ENCODE measurements around the gene MASP2. TPM values are rescaled to one million over a fixed set of nuclear protein-coding genes. Genes with fewer than 3 reads are reported as not detected.

Gene MASP2
- total RNA-seq, 1 experiment from 2014 or later, result 0.50 TPM

DNA sequence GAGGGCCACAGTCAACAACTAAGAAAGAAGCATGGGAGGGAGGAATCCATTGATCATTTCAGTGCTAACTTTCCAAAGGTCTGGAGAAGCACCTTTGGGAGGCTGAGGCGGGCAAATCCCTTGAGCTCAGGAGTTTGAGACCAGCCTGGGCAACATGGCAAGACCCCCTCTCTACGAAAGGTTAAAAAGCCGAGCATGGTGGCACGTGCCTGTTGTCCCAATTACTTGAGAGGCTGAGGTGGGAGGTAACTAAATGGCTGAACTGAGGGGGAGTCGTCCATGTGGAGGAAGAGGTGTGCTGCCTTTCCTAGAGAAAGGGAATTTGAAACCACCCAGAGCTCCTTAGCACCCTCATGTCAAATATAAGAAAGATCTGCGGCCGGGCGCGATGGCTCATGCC lies 16.2 kb downstream of the MASP2 start:
- H3K4me1 Mint-ChIP-seq (ENCODE audit: low read depth, unreplicated experiment), result no peaks in the 10 kb centered on the region
- ChIA-PET CTCF (no interaction called here), POLR2A (no interaction called here)
- no peaks in the 10 kb centered on the region for H3K4me1 ChIP-seq
- H3K9me3 Mint-ChIP-seq (ENCODE audit: unreplicated experiment), result no peaks in the 10 kb centered on the region
- intact Hi-C loops (cut with micrococcal nuclease; ENCODE audit: unreplicated experiment), result no loop called here
- H3K9me3 ChIP-seq, result no peaks in the 10 kb centered on the region
- no TSS peak for BruUV-seq (replicated peaks)
- no peaks in the 10 kb centered on the region for H3K27me3 Mint-ChIP-seq (ENCODE audit: insufficient read depth, unreplicated experiment)
- DNase-seq, result no peak
- H3K36me3 Mint-ChIP-seq (ENCODE audit: insufficient read depth, unreplicated experiment), result peaks cover 38% of the 10 kb centered on the region
- H3K4me3 ChIP-seq (ENCODE audit: low read depth, low read length), result no peak overlapping the region
- H3K36me3 ChIP-seq (ENCODE audit: control insufficient read depth, insufficient read depth, low read length), result peaks cover 2% of the 10 kb centered on the region
- H3K27ac Mint-ChIP-seq (ENCODE audit: unreplicated experiment), result no peak overlapping the region
- TF ChIP-seq, protein P1, sequence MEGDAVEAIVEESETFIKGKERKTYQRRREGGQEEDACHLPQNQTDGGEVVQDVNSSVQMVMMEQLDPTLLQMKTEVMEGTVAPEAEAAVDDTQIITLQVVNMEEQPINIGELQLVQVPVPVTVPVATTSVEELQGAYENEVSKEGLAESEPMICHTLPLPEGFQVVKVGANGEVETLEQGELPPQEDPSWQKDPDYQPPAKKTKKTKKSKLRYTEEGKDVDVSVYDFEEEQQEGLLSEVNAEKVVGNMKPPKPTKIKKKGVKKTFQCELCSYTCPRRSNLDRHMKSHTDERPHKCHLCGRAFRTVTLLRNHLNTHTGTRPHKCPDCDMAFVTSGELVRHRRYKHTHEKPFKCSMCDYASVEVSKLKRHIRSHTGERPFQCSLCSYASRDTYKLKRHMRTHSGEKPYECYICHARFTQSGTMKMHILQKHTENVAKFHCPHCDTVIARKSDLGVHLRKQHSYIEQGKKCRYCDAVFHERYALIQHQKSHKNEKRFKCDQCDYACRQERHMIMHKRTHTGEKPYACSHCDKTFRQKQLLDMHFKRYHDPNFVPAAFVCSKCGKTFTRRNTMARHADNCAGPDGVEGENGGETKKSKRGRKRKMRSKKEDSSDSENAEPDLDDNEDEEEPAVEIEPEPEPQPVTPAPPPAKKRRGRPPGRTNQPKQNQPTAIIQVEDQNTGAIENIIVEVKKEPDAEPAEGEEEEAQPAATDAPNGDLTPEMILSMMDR (IDR thresholded peaks at IDR 0.05; ENCODE audit: insufficient read depth in 1 of 2, low read depth in 1 of 2, low read length in 1 of 2, severe bottlenecking in 1 of 2, unreplicated experiment in 1 of 2), result no peak
- H3K4me3 Mint-ChIP-seq (ENCODE audit: unreplicated experiment), result no peak overlapping the region
- no peaks in the 10 kb centered on the region for H3K27me3 ChIP-seq (replicated peaks; ENCODE audit: control insufficient read depth, insufficient read depth, low read length)

DNA sequence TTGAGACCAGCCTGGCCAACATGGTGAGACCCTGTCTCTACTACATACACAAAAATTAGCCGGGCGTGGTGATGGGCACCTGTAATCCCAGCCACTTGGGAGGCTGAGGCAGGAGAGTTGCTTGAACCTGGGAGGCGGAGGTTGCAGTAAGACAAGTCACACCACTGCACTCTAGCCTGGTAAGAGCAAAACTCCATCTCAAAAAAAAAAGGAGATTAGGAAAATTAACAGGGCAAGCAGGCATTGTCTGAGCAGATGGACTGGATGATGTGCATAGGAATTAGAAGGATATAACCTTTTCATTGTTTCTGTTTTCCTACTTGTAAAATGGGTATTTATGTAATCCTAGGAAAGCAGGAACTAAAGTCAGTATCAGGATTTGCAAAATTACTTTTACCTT lies 19.0 kb downstream of the MASP2 start:
- H3K36me3 Mint-ChIP-seq (ENCODE audit: insufficient read depth, unreplicated experiment), result peaks cover 67% of the 10 kb centered on the region
- no TSS peak for BruUV-seq (replicated peaks)

DNA sequence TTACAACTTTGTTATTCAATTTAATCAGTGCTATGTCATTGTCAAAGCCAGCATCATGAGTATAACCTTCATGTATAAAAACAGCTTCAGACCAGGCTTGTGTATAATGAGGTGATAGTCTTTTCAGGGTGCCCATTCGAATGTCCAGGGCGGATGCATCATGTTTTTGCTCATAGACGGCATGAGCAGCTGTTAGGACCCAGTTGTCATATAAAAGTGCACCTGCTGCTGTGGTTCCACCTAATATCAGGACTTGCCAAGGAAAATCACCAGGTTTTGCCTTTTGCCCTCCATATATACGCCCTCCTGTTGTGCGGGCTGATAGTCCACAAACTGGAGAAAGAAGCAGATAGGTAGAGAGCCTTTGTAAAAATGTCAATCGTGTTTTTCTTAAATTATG lies 19.7 kb downstream of the MASP2 start:
- Mint-ChIP-seq H3K27me3 (ENCODE audit: insufficient read depth, unreplicated experiment) (no peaks in the 10 kb centered on the region), H3K4me1 (ENCODE audit: low read depth, unreplicated experiment) (no peaks in the 10 kb centered on the region), H3K36me3 (ENCODE audit: insufficient read depth, unreplicated experiment) (peaks cover 74% of the 10 kb centered on the region), H3K4me3 (ENCODE audit: unreplicated experiment) (no peak overlapping the region), H3K27ac (ENCODE audit: unreplicated experiment) (no peak overlapping the region), H3K9me3 (ENCODE audit: unreplicated experiment) (no peaks in the 10 kb centered on the region)
- Histone ChIP-seq H3K36me3 (ENCODE audit: control insufficient read depth, insufficient read depth, low read length) (peaks cover 2% of the 10 kb centered on the region), H3K4me3 (ENCODE audit: low read depth, low read length) (no peak overlapping the region), H3K4me1 (no peaks in the 10 kb centered on the region), H3K9me3 (no peaks in the 10 kb centered on the region), H3K27me3 (replicated peaks; ENCODE audit: control insufficient read depth, insufficient read depth, low read length) (no peaks in the 10 kb centered on the region)
- intact Hi-C loops (cut with micrococcal nuclease; ENCODE audit: unreplicated experiment), result no loop called here
- CTCF ChIA-PET, result no interaction called here
- POLR2A ChIA-PET, result no interaction called here
- BruUV-seq (replicated peaks), result no TSS peak
- TF ChIP-seq, protein P1 (IDR thresholded peaks at IDR 0.05; ENCODE audit: insufficient read depth in 1 of 2, low read depth in 1 of 2, low read length in 1 of 2, severe bottlenecking in 1 of 2, unreplicated experiment in 1 of 2), result no peak
- DNase-seq, result no peak

More for the DNA sequence above, 19.0 kb downstream of the MASP2 start:
- no peaks in the 10 kb centered on the region for H3K27me3 Mint-ChIP-seq (ENCODE audit: insufficient read depth, unreplicated experiment)
- no peaks in the 10 kb centered on the region for H3K4me1 ChIP-seq
- no peaks in the 10 kb centered on the region for H3K9me3 Mint-ChIP-seq (ENCODE audit: unreplicated experiment)
- no peak for DNase-seq
- CTCF ChIA-PET, result no interaction called here
- H3K36me3 ChIP-seq (ENCODE audit: control insufficient read depth, insufficient read depth, low read length), result peaks cover 2% of the 10 kb centered on the region
- H3K27me3 ChIP-seq (replicated peaks; ENCODE audit: control insufficient read depth, insufficient read depth, low read length), result no peaks in the 10 kb centered on the region
- intact Hi-C loops (cut with micrococcal nuclease; ENCODE audit: unreplicated experiment), result no loop called here
- H3K4me1 Mint-ChIP-seq (ENCODE audit: low read depth, unreplicated experiment), result no peaks in the 10 kb centered on the region
- no peak overlapping the region for H3K4me3 Mint-ChIP-seq (ENCODE audit: unreplicated experiment)
- POLR2A ChIA-PET, result no interaction called here
- TF ChIP-seq, protein P1 (IDR thresholded peaks at IDR 0.05; ENCODE audit: insufficient read depth in 1 of 2, low read depth in 1 of 2, low read length in 1 of 2, severe bottlenecking in 1 of 2, unreplicated experiment in 1 of 2), result no peak
- H3K9me3 ChIP-seq, result no peaks in the 10 kb centered on the region
- H3K4me3 ChIP-seq (ENCODE audit: low read depth, low read length), result no peak overlapping the region
- H3K27ac Mint-ChIP-seq (ENCODE audit: unreplicated experiment), result no peak overlapping the region
